Colon (tissue), 2 donors: ENCODE results near the gene TBX15.
"Not testable (repeated sequence)": the region's sequence is repeated elsewhere in the genome, so short reads cannot be mapped to it uniquely, and the experiment has no call there.

Source experiments
- FAIRE-seq: peaks from 2 replicates; lab custom pipeline; 2012; peaks lifted over from hg19 to GRCh38; lab: Jason Lieb, UNC
- donor health status: control.
- donor health status: control.

TBX15 gene

DNA sequence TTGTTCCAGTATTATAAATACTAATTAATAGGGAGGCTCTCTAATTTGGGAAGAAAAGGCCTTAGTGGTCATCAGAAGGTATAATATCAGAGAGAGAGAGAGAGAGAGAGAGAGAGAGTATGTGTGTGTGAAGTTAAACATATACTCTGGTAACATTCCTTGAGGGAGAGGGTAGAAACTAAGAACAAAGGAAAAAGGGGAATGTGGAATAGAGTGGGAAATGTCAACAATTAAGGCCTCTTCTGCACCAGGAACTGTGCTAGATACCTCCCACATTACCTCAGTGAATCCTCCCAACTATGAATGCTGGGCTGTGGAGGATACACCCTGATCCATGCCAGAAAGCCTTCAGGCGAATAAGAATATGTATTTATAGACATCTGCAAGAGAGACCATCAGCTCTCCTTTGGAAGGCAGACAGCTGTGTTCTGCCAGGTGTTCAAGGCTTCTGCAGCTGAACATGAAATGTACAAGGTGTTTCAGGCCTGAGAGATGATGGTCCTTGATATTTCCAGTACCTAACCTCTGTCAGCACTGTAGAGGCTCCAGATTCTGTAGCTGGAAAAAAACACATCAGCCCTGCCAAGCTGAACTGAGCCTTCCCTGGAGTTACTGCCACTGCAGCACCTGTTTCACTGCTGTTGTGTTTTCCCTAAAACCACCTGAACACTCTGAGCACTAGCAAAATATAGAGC lies 29.1 kb downstream of the TBX15 start:
- no peak for FAIRE-seq

DNA sequence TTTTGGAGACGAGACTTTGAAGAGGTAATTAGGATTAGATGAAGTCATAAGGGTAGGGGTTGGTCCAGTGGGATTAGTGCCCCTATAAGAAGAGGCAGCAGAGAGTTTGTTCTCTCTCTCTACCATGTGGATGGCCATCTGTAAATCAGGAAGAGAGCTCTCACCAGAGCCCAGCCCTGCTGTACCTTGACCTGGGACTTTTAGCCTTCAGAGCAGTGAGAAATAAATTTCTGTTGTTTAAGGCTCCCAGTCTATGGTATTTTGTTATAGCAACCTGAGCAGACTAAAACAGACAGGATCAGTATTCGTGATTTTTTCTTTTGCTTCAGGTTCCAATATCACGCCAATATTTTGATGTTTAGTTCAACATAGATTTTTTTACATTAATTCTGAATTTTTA lies 30.0 kb downstream of the TBX15 start:
- FAIRE-seq, result no peak

DNA sequence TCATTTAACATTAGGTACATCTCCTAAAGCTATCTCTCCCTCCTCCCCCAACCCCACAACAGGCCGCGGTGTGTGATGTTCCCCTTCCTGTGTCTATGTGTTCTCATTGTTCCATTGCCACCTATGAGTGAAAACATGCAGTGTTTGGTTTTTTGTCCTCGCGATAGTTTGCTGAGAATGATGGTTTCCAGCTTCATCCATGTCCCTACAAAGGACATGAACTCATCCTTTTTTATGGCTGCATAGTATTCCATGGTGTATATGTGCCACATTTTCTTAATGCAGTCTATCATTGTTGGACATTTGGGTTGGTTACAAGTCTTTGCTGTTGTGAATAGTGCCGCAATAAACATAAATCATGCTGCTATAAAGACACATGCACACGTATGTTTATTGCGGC lies 30.6 kb downstream of the TBX15 start:
- not testable (repeated sequence) for FAIRE-seq

DNA sequence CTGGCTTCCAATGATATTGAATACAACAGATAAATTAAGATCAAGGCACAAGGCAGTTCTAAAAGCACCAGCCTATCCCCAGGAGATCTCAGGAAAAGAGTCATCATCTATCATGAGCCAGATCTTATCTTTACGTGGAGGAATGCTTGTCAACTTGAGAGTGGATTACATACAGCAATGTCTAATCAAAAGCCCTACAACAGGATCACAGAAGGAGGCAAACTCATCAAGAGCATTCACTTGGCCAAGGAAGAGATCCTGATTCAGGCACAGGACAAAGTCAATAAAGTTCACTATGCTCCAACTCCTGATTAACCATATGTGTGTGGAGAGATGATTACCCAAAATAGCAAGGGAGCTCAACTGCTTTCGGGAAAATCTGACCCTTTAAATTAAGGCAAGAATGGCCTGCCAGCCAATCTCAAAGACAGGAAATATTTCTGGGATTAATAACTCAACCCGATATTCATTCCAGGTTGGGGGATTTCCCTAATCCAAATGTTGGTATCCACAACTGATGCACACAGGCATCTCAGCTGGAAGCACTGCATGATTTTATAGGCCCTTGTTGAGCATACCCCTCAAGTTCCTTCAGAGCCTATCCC lies 33.7 kb downstream of the TBX15 start:
- no peak for FAIRE-seq

DNA sequence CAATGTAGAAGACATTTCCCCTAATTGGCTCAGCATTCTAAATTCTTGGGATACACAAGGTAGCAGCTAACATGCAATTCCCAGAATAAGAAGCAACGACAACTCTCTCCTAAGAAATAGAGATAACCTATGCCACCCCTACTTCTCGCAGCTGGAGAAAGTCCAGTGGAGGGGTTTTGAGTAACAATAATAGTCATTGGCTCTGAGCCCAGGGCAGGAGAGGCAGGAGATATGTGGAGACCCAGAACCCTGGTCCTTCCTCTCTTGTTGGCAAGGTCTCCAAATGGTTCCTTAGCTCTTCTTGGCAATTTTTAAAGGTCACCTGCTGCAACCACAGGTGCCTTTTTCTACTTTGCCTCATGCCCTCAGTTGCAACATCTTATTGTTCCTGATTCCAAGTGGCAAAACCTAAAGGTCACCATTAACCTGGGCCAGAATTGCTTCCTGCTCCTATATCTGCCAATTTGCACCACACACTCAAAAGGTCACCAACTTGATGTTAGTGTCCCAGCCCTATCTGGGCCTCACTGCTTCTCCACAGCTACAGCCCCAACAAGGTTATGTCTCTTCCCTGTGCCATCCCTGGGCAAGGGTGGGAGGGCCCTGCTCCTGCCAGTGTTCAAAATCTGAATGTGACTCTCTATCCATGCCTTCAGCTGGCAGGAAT lies 36.7 kb downstream of the TBX15 start:
- no peak for FAIRE-seq

DNA sequence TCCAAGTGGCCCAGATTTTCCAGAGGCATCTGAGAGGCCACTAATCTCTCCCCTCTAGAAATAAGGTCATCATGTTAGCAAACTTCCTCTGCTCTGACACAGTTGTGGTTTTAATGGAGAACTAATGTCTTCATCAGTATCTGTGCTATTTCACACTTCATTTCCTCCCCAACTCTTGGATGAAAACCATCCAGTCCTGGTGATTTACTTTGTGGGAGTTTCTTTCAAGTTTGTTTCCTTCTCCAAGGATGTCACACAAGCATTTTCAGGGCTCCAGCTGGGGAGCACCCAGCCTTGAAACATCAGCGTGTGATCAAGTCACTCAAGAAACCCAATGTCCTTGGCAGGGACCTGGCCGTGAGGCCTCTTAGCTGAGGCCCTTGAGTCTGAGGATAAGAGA lies 38.8 kb downstream of the TBX15 start:
- no peak for FAIRE-seq

DNA sequence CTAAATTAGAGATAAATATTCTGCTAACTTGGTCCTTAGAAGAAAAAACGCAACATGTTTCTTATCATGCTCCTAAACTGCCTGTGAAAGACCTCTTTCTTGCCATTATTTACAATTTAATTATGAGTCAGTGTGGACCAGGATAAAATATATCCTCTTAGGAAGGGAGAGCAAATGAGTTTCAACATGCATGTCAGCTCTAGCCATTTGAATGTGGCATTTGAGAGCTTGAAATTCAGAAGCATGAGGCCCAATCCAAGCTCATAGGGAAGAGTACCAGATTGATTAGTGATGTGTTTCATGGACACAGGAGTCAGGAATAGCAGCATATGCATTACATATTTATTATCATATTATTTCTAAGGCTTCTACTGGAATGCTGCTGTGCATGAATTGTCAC lies 39.3 kb downstream of the TBX15 start:
- FAIRE-seq, result no peak

DNA sequence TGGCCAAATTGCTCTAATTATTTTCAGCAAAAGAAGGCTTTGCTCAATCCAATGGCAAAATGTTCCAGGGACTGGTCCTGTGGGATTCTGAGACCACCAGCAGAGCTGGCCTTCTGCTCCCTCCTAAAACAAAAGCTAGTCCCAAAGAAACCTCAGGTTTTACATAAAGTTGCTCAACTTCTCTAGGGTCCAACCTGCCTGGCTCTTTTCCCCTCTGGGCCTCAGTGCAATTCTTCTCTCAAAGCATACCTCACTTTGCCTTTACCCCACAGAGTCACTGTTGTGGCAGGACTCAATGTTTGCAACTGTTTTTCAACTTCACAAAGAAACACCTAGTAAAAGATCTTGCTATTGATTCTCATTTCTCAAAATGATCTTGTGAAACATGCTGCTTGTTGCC lies 39.8 kb downstream of the TBX15 start:
- FAIRE-seq, result no peak

DNA sequence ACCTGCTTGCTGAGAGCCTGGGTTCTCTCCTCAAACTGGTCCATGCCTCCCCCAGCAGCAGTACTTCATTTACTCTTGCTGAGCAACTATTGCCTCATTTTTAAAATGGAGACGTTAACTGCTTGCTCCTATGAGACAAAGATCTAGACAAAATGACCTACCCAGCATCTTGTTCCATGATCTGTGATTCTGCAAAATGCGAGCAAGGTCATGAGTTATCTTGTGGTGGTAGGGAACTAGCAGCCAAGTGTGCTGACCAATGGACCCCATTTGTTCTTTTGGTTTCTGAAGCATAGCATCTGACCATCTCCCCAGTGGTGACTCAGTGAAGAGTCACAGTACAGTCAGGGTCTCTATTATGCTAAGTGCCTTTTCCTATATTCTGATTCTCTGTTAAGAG lies 40.4 kb downstream of the TBX15 start:
- FAIRE-seq, result no peak

DNA sequence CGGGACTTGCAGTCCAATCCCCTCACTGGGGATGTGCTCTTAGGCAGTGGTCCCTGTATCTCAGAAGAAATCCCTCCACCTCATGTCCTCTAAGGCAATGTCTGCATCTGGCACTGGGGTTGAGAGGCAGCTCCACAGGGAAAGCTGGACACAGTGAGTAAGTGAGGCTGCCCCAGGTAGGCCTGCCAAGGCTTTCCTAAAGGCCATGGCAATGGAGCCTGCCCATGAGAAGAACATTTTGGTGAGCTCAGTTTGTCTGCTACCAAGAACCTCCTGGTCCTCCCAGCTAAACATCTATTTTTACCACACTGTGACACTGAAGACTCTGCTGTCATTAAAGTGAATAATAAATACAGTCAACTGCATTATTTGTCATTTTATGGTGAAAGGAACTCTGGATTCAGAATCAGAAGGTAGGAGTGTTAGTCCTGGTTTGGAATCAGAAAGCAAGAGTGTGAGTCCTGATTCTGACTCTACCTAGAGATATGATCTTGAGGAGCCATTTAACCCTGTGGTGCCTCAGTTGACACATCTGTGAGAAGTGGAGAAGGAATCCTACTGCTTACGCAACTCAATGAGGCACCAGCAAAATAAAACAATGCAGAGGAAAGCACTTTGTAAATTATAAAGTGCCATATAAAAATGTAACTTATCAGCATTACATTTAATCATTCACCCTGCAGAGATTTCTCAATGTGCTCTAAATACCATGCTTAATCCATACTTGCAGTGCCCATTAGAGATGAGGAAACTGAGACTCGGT lies 41.0 kb downstream of the TBX15 start:
- FAIRE-seq, result no peak

DNA sequence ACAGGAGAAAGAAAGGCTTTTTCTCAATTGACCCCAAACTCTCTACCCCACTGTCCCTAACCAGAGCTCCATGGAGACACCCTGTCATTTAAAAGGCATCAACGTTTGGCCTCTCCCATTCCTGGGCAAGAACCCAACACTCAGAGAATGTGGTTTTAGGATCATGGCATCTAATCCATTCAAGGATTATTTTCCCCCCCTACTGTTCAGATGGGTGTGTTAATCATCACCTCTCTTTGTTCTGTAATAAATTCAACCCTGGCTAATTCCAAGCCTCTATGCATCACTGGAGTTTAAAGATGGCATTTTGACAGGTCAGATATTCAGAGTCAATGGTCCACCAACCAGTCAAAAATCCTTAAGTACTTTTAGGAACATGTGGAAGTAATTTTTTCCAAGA lies 42.7 kb downstream of the TBX15 start:
- FAIRE-seq, result no peak

DNA sequence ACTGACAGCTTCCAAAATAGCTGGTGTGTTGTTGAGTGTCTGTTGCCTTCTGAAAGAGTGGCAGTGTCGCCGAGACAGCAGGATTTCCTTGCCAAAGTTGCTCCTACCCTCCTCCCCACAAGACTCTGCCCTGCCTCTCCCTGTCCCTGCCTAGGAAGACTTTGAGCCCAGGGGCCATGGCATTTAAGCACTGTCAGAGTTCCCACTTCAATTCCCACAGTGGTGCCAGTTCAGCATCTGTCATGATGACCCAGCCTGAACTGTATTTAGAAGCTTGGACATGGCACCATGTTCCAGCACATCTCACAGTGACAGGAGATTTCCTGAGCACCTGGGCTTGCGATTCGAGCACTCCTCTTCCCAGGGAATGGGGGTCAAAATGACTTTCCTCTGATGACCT lies 43.6 kb downstream of the TBX15 start:
- no peak for FAIRE-seq

DNA sequence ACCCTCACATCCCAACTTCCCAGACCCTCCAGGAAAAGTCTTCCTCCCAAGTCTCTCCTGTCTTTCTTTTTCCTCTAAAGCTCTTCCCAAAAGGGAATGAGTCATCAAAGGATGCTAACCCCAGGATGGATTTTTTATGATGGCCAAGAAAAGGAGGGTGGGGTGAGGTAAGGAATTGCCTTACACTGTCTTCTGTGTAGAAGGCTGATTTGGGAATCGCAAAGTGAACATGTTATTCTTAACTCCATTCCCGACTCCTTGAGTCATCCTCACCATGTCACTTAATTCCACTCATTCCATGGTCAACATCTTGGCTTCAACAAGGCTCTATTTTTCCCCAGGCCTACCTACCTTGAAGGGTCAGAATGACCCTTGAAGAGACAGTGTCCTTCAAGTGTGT lies 44.0 kb downstream of the TBX15 start:
- FAIRE-seq, result no peak

DNA sequence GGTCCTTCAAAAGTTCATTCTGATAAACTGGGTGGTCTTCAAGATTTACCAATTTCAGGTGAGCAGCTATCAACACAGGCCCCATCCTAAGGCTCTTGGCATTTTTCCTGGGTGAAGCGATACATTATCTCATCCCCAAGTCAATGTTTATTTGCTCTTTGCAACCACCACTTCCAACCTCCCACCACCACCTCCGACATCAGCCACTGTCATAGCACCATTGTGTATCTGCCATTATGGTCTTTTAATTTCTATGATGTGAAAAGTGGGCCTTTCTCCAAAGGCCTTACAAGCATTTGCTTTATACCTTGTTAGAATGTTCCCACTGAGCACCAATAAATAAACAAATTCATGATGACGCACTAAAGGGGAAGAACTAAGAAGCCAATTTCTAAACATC lies 47.2 kb downstream of the TBX15 start:
- FAIRE-seq, result no peak

DNA sequence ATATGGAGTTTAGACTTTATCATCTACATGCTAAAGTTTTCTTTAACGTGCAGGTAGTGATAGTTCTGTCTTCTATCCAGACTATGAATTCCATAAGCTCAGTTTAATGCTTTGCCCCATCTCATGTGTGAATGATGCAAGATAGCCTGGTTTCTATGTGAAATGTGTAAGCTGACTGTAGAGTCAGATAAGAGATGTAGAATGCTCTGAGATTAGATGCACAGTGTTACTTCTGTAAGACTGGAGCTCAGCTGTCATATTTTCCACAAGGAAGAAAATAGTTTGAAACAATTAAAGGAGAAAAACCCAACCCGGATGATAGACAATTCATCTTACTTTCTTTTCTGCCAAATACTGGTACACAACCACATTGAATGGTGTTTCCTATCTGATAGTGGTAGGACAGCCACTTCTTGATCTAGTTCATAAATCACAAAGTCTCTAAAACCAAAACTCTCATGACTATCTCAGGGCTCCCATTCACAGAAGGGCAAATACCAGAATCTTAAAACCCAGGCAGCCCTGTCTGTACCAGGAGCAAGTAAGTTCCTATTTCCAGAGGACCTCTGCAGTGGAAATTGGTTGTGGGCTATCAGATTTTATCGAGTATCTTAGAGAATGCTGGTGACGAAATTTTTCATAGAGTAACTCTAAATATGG lies 50.6 kb downstream of the TBX15 start:
- FAIRE-seq, result no peak

DNA sequence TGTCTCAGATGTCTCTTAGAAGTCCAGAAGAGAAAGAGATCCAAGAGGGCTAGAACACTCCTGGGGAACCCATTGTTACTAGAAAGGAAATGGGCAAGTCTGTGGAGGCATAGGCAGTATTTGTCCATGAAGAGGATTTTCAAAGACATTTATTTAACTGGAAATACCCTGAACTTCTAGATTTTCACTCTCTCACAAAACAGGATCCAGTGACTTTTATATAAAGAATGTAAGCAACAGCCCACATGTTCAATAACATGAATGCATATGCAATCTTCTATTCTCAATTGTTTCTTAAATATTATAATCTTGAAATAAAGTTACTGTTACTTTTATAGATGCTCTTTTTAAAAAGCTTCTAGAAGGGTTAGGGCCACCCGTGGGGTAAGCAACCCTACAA lies 53.4 kb downstream of the TBX15 start:
- no peak for FAIRE-seq

DNA sequence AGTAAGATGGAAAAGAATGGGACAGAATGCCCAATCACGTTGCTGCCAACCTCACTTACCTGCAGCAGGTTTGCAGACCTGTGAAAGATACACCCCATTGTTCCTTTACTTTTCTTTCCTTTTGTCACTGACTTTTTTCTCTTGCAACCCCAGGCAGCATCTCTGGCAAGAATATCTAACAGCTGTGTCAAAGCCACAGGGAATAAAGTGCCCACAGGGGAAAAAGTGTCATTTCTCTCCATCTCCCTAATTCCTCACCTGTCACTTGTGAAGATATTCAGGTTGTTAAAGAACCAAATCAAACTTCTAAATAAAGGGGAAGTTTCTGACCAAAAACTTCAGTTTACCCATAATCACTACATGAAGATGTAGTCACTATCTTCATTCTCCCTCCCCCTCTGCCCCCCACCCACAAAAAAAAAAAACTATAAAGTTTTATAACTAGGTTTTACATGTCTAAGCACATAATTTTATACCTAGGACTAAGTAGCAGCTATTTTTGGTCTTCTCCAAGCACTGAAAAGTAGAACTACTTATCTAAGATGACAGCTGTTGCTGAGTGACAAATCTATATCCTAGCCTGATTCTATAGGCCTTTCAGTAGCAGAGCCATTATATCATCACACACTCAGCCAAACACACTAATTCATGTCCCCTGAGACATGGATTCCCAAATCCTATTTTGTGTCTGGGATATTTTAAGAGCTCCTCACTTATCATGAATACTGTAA lies 54.9 kb downstream of the TBX15 start:
- FAIRE-seq, result no peak

DNA sequence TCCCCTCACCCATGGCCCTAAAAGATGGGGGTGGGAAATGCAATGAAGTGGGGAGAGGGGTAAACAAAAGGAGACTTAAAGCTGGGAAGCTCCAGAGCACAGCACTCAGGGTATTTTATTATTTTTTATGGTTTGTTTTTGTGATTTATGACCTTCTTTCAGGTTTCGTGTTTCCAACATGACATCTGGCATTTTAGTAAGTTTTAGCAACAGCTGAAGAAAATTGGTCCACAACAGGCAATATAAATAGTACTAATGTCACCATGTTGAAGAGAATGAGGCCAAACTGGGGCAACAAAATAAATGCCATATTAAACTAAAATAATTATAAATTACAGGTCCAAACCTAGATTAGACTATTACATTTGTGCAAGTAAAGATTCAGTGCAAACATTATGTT lies 56.3 kb downstream of the TBX15 start:
- FAIRE-seq, result no peak

DNA sequence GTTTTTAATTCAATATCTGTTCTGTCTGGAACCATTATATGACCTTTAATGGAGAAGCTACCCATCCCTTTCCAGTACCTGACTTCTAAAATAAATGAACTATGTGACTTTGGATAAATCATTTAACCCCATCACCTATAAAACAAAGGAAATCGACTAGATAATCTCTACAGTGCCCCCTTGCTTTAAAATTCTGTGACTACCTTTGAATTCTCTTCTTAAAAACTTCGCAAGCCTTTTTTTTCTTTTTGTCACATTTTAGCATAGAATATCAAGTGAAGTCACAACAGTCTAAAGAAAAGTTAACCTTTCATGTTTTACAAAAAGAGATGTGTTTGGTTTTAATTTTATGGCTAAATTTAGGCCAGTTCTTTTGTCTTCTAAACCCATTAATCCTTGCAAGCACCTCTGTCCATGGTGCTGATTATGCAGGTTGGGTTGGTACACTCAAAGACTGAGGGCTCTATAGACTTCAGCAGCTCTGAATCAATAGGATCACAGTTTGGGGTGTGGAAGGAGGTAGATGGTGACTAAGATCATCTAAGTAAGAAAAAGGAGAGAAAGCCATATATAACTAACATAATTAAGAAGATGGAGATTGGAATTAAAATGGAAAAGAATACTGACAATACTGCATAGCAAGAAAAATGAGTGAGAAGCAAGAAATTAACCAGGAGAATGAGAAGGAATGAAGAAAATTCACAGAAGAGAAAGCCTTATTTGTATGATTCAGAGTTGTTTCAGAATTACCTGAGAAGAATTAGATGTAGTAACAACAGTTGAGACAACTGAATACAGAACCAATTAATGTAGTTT lies 59.2 kb downstream of the TBX15 start:
- no peak for FAIRE-seq

DNA sequence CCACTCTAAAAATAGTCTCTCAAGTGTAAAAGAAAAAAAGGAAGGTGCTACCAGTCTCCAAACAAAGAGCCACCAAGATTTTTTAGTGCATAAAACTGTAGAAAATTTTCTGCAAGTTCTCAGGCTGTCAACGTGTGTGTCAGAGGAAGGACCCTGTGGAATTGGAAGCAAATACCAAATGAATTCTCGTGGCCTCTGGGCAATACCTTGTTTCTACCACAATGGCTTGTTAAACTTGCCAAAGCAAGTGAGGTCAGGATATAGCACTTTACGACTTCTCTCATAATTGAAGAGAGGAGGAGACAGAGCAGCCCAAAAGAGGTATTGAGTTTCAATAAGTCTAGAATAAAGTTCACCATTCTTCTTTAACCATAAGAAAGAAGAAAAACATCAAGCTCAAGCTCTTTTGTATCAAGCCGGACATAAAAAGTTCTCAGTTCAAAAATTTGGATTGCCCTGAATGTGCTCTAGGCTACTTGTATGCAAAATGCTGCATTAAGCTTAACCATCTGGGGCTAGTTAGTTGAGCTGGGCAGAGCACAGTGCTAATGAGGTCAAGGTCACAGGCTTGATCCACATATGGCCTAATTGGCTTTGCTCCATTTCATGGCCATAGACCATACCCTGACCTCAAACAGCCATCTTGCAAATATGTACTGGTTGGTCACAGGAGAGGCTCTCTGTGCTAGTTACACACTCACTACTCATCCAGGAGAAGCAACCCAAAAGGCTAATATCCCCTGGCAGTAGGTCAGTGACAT lies 60.5 kb downstream of the TBX15 start:
- FAIRE-seq, result no peak
